Upper lobe of right lung (tissue), 1 donor: ENCODE results near the gene SIRT6. TPM values are rescaled to one million over a fixed set of nuclear protein-coding genes. Genes with fewer than 3 reads are reported as not detected.
"Not testable (repeated sequence)": the region's sequence is repeated elsewhere in the genome, so short reads cannot be mapped to it uniquely, and the experiment has no call there.

ENCODE experiments used
- ATAC-seq: fragments of 200-7000 bp; cut with Tn5 transposase; one replicate; pipeline ENCODE4 v1.9.1; 2020; ENCODE audit warnings: mild to moderate bottlenecking, moderate library complexity
- DNase-seq: peaks from one replicate; pipeline ENCODE4 v3.0.0-alpha.2; 2020
- H3K27ac ChIP-seq: fragments of 200-600 bp; one replicate; pipeline ENCODE4 v1.8.0; 2022
- H3K27me3 ChIP-seq: fragments of 200-600 bp; one replicate; pipeline ENCODE4 v1.8.0; 2022; ENCODE audit warnings: mild to moderate bottlenecking
- H3K36me3 ChIP-seq: fragments of 200-600 bp; one replicate; pipeline ENCODE4 v1.8.0; 2022
- H3K4me1 ChIP-seq: fragments of 200-600 bp; one replicate; pipeline ENCODE4 v1.8.0; 2022
- H3K4me3 ChIP-seq: fragments of 200-600 bp; one replicate; pipeline ENCODE4 v1.8.0; 2022; ENCODE audit warnings: mild to moderate bottlenecking
- H3K9me3 ChIP-seq: fragments of 200-600 bp; one replicate; pipeline ENCODE4 v1.8.0; 2022
- intact Hi-C: fragments of 100-400 bp; cut with DNase I; formaldehyde crosslinking; loops from one replicate; pipeline ENCODE4 v1.11.0; 2022
- total RNA-seq: library from RNA; stranded (reverse); fragmentation: NEBNext Ultra II Directional; extraction: Animal tissue kit (Norgen Biotek cat#: 25700); gene quantifications from one replicate; pipeline ENCODE4 v1.2.1, GENCODE V29; 2021
- TF ChIP-seq, protein P1 (sequence below): fragments of 200-600 bp; IDR thresholded peaks from one replicate; pipeline ENCODE4 v1.8.0; 2022; ENCODE audit warnings: antibody characterized with exemption
- donor health status: DM: no; HTN: yes; CAD: no; lungs with severe emphysema.

Gene SIRT6
- total RNA-seq, 1 donor from 2014 or later = 20.3 TPM

DNA sequence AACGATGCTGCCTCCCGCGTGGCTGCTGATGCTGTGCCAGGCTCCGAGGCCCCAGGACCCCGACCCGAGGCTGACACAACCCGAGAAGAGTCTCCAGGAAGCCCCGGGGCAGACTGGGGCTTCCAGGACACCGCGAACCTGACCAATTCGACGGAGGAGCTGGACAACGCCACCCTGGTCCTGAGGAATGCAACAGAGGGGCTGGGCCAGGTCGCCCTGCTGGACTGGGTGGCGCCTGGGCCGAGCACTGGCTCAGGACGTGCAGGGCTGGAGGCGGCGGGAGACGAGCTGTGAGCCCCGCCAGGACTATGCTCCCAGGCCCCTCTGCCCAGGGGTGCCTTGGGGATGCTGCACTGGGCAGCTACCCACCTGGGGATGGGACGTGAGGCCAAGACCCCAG is 10.7 kb downstream of the SIRT6 start:
- ATAC-seq (no peak), DNase-seq (no peak)
- intact Hi-C loops = no loop called here
- Histone ChIP-seq H3K9me3 (no peaks in the 10 kb centered on the region), H3K27ac (no peak overlapping the region), H3K4me1 (no peaks in the 10 kb centered on the region), H3K27me3 (peaks cover 3% of the 10 kb centered on the region), H3K4me3 (no peak overlapping the region), H3K36me3 (no peaks in the 10 kb centered on the region)
- TF ChIP-seq, protein P1, sequence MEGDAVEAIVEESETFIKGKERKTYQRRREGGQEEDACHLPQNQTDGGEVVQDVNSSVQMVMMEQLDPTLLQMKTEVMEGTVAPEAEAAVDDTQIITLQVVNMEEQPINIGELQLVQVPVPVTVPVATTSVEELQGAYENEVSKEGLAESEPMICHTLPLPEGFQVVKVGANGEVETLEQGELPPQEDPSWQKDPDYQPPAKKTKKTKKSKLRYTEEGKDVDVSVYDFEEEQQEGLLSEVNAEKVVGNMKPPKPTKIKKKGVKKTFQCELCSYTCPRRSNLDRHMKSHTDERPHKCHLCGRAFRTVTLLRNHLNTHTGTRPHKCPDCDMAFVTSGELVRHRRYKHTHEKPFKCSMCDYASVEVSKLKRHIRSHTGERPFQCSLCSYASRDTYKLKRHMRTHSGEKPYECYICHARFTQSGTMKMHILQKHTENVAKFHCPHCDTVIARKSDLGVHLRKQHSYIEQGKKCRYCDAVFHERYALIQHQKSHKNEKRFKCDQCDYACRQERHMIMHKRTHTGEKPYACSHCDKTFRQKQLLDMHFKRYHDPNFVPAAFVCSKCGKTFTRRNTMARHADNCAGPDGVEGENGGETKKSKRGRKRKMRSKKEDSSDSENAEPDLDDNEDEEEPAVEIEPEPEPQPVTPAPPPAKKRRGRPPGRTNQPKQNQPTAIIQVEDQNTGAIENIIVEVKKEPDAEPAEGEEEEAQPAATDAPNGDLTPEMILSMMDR = no peak

DNA sequence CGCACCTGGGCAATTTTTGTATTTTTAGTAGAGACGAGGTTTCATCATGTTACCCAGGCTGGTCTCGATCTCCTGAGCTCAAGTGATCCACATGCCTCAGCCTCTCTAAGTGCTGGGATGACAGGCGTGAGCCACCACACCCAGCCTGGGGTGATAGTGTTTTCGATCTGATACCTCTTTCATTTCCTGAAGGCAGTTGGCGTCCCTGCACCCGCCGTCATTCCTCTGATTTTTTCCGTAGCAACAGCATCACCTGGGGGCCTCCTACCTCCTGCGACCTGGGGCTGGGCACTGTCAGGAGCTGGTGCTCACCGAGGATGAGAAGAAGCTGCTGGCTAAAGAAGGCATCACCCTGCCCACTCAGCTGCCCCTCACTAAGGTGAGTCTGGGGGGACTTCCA is 18.1 kb downstream of the SIRT6 start:
- TF ChIP-seq, protein P1 = no peak
- ATAC-seq = no peak
- no peak for DNase-seq

GRCh38 chr19:4161415-4162077 is 20.8 kb downstream of the SIRT6 start:
- ATAC-seq = no peak
- intact Hi-C loops = no loop called here
- no peak overlapping the region for H3K27ac ChIP-seq
- H3K4me1 ChIP-seq = no peaks in the 10 kb centered on the region
- no peak for DNase-seq
- no peaks in the 10 kb centered on the region for H3K36me3 ChIP-seq
- H3K4me3 ChIP-seq = no peak overlapping the region
- no peaks in the 10 kb centered on the region for H3K9me3 ChIP-seq
- TF ChIP-seq, protein P1 = no peak
- peaks cover 5% of the 10 kb centered on the region for H3K27me3 ChIP-seq

More for the DNA sequence above, 18.1 kb downstream of the SIRT6 start:
- H3K36me3 ChIP-seq = no peaks in the 10 kb centered on the region
- H3K27ac ChIP-seq = no peak overlapping the region
- H3K9me3 ChIP-seq = no peaks in the 10 kb centered on the region
- no peaks in the 10 kb centered on the region for H3K4me1 ChIP-seq
- no peak overlapping the region for H3K4me3 ChIP-seq
- intact Hi-C loops = no loop called here
- H3K27me3 ChIP-seq = peaks cover 5% of the 10 kb centered on the region

GRCh38 chr19:4157971-4158370 is 24.4 kb downstream of the SIRT6 start:
- H3K9me3 ChIP-seq, DNase-seq, intact Hi-C loops, H3K27ac ChIP-seq, H3K4me1 ChIP-seq, H3K36me3 ChIP-seq, ATAC-seq, H3K4me3 ChIP-seq: not testable (repeated sequence)
- H3K27me3 ChIP-seq = peaks cover 11% of the 10 kb centered on the region

GRCh38 chr19:4157164-4157563 is 25.2 kb downstream of the SIRT6 start:
- no peak overlapping the region for H3K27ac ChIP-seq
- no peaks in the 10 kb centered on the region for H3K9me3 ChIP-seq
- intact Hi-C loops = no loop called here
- peaks cover 13% of the 10 kb centered on the region for H3K27me3 ChIP-seq
- H3K4me1 ChIP-seq = no peaks in the 10 kb centered on the region
- TF ChIP-seq, protein P1 = no peak
- ATAC-seq (no peak), DNase-seq (no peak)
- no peaks in the 10 kb centered on the region for H3K36me3 ChIP-seq
- H3K4me3 ChIP-seq = no peak overlapping the region

DNA sequence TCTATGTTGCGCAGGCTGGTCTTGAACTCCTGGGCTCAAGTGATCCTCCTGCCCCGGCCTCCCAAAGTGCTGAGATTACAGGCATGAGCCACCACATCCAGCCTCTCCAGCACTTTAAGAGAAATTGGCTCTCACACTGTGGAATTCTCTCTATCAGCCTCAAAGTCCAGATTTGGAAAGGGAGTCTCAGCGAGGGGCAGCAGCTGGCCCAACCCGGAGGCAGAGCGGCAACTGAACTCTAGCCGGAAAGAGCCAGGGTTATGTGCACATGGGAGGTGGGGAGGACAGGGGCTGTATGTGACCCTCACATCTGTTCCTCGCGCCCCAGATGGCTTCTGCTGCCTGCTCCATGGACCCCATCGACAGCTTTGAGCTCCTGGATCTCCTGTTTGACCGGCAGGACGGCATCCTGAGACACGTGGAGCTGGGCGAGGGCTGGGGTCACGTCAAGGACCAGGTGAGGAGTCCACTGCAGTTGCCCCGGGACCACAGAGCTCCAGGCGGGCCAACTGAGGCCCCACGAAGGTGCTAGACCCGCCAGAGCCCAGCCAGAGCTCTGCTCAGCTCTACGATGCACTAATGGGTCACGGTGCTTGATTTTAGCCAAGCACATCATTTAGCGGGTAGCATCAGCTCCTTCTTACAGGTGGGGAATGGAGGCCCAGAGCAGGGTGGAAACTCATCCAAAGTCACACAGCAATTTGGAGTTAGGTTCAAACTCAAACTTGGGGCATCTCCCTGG is 27.6 kb downstream of the SIRT6 start:
- Histone ChIP-seq H3K27ac (no peak overlapping the region), H3K4me1 (no peaks in the 10 kb centered on the region), H3K36me3 (no peaks in the 10 kb centered on the region), H3K9me3 (no peaks in the 10 kb centered on the region), H3K4me3 (no peak overlapping the region), H3K27me3 (peaks cover 13% of the 10 kb centered on the region)
- TF ChIP-seq, protein P1 = no peak
- intact Hi-C loops = no loop called here
- DNase-seq = no peak
- no peak for ATAC-seq
